Esophagus squamous epithelium (tissue), 4 donors: Measurements from ENCODE around the gene SLC2A13.

Experiments used
- CTCF ChIP-seq, 6 experiments: fragments of 450-650 bp in 4 of 6; fragments of 200-600 bp in 2 of 6; sonication (generic) in 2 of 6; IDR thresholded peaks; one replicate each; pipeline ENCODE4 v1.5.1; 2016 to 2019; ENCODE audit warnings: antibody characterized with exemption in 6 of 6, mild to moderate bottlenecking in 4 of 6, moderate library complexity in 4 of 6
- POLR2A ChIP-seq, 4 donors: fragments of 450-650 bp; IDR thresholded peaks; one replicate each; pipeline ENCODE4 v1.6.1; 2017; ENCODE audit warnings: antibody characterized with exemption in 4 of 4, mild to moderate bottlenecking in 4 of 4, moderate library complexity in 3 of 4

- no peak for TF ChIP-seq CTCF (IDR thresholded peaks at IDR 0.05)
- no peak for TF ChIP-seq POLR2A (IDR thresholded peaks at IDR 0.05)
These were observed 37.5 kb downstream of the SLC2A13 start for GRCh38 chr12:40068416-40068815.
